Colon (tissue), 2 donors: ENCODE measurements around the gene TEP1.
A peak's percentile ranks its signal among the peaks of the same experiment; 100 is the strongest.
"Not testable (repeated sequence)": the region's sequence is repeated elsewhere in the genome, so short reads cannot be mapped to it uniquely, and the experiment has no call there.

Experiments used
- FAIRE-seq: peaks from 2 replicates; lab custom pipeline; 2012; peaks lifted over from hg19 to GRCh38; lab: Jason Lieb, UNC
- donor health status: control.
- donor health status: control.

The TEP1 gene

DNA sequence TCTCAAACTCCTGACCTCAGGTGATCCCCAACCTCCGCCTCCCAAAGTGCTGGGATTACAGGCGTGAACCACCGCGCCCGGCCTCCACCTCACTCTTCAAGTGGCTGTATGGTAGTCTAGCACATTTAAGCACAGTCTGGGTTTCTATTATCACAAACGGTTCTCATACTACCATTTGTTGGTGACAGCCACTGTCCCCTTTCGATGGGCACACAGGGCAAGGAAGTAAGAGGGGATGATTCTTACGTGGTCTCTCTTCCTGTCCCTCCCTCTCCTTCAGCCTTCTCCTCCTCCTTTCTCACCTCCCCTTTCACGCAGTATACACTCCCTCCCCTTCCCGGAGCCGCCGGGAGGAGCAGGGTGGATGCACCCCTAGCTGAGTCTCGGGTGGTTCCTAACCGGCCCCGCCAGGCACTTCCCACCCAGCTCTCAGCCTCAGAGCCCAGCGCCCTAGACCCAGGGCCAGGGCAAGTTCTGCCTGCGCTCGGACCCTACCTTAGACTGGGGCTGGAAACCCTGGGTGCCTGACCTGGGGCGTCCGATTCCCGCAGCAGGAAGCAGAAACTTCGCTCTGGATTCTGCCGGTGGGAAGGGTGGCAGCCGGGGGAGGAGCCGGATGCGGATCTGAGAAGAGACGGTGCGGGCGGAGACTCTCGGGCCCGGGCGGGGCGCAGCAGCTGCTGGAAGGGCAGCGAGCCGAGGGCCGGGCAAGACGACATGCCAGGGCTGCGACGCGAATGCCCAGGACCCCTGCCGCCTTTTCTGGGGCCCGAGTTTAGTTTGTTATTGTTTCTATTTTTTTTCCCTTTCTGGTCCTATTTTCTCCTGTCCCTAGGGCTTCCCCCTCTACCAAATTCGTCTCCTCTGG is at the start of gene TEP1:
Gene TEP1 (minus strand): TSS at position 626 of the 868 bp plus-strand sequence. CDS start 5,062 bp downstream, outside the sequence.
- FAIRE-seq, result no peak

DNA sequence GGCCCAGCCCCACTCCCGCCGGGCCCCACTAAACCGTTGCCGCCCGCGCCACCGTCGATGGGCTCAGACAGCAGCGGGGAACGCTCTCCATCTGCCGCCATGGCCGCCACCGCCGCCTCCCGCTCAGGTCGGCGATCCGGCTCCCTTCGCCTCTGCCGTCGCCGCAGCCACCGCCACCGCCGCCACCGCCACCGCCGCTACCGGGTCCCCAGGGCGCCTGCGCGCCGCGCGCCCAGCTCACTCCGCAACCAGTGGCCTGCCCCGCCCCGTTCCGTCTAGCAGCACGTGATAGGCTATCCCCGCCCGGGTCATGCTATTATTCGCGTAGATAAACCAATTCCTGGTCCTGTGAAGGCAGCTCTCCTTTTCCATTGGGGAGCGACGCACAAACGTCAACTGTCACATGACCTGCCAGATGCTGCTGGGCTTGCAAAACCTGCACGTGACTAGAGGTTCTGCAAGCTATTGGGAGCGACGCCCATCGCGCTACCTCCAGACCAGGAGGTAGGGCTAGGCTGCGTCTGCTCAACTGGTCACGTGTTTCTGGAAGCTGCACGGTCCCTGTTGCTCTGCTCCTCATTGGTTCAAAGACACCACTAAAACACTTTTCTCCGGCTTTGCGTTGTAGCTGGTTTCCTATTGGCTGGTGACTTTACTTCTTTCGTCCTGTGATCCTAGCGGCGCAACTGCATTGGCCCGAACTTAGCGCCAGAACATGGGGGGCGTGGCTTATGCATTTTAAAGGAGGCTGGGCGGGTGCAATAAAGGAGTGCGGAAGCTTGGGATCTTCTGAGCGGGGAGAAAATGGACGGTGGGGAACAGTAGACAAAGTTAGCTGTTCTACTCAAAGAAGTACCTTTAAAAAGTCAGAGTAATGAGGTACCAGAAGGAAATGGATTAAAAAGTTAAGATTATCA is 48.2 kb upstream of the TEP1 start, which contains the start of gene PIP4P1:
Gene PIP4P1 (minus strand): TSS at position 210 of the 917 bp plus-strand sequence. CDS start 109 bp downstream, at position 101.
- FAIRE-seq, result peak; percentile 94

DNA sequence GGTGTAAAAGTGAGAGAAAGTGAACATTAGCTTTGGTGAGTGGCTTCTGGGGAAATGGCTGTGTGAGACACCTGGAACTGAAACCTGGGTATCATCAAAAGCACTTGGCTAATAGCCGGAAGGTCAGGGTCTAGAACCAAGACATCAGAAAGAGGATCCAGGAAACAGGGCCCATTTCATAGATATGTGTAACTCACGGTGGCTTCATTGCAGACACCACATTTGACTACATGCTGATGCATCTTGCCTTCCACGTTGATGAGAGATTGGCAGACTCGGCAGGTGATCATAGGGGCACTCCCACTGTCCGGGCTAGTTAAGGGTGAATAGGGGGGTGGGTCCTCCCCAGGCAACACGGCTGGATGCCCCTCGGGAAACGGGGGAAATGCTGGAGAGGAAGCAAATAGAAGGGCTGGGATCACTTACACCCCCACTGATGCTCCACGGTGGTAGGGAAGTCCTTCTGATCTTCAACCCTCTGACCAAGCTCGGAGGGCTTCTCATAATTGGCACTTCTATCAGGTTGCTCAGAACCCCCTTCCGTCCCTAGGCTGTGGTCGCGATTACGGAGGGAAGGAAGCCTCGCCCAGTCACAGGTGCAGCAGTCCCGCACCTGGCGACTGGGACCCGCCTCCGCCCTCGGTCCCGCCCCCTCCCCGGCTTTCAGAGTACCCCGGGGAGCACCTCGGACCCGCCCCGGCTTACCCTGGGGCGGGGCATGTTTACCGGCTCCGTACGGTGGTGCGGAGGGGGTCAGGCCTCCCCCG is 47.3 kb upstream of the TEP1 start:
- no peak for FAIRE-seq

DNA sequence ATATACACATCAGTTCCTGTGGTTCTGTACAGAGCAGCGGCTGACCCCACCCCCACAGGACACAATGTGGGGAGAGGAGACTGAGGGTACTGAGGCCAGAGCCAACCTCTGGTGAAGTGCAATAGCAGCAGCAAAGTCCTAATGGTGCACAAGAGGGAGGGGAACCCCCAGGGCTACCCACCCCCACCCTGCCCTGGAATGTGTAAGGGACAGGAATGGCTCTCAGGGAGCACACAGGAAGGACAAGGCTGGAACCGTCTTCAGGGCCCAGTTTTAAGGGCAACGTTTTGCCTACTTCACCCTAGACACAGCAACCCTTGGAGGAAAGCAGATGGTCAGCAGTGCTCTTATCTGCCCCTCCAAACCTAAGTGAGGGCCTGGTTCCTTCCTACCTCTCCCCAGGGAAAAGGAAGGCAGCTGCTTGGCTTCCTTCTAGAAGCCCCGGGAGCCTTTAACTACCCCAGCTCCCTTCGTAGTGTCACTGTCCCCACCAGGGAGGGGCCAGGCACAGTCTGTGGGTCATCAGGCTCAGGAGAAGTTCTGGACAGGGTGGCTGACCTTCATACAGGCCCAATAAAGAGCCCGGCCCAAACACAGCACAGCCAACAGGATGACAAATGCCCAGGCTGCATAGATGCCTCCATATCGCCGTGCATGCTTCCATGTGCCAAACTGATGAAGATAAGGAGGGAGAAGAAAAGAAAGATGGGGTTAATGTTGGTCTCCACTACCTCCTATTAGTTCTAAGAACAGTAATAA is 44.9 kb upstream of the TEP1 start:
- FAIRE-seq, result no peak

DNA sequence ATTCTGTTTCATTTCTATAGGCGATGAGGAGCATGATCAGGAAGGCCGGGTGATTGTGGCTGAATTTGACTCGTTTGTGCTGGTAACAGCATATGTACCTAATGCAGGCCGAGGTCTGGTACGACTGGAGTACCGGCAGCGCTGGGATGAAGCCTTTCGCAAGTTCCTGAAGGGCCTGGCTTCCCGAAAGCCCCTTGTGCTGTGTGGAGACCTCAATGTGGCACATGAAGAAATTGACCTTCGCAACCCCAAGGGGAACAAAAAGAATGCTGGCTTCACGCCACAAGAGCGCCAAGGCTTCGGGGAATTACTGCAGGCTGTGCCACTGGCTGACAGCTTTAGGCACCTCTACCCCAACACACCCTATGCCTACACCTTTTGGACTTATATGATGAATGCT is 43.7 kb upstream of the TEP1 start:
- no peak for FAIRE-seq

DNA sequence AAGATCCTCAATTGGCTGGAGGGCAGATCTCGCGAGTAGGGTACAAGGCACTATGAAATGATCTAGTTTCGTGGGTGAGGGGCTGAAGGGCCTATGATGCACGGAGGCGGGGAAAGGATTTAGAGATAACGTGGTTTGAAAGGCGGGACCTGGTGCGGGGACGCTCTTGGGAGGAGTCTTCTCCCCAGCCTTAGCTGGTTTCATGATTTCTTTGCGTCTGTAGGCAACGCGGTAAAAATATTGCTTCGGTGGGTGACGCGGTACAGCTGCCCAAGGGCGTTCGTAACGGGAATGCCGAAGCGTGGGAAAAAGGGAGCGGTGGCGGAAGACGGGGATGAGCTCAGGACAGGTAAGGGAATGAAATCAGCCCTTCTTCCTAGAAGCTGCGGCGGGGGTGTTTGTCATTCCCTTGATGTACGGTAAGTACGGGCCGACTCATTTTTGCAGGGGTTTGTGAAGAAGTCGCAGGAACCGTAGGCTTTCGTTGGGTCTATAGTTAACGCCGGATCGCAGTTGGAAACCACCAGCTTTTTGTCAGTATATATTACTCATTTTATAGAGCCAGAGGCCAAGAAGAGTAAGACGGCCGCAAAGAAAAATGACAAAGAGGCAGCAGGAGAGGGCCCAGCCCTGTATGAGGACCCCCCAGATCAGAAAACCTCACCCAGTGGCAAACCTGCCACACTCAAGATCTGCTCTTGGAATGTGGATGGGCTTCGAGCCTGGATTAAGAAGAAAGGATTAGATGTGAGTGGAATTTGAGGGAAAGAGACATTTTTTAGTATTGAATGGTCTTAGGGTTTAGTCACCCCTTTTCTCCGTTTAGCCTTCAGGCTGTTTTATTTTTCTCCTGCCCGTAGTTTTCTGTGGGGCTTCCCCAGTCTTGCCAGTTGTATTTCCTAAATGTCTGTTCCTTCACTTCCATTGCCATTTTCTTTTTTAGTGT is 42.3 kb upstream of the TEP1 start:
- FAIRE-seq, result no peak

DNA sequence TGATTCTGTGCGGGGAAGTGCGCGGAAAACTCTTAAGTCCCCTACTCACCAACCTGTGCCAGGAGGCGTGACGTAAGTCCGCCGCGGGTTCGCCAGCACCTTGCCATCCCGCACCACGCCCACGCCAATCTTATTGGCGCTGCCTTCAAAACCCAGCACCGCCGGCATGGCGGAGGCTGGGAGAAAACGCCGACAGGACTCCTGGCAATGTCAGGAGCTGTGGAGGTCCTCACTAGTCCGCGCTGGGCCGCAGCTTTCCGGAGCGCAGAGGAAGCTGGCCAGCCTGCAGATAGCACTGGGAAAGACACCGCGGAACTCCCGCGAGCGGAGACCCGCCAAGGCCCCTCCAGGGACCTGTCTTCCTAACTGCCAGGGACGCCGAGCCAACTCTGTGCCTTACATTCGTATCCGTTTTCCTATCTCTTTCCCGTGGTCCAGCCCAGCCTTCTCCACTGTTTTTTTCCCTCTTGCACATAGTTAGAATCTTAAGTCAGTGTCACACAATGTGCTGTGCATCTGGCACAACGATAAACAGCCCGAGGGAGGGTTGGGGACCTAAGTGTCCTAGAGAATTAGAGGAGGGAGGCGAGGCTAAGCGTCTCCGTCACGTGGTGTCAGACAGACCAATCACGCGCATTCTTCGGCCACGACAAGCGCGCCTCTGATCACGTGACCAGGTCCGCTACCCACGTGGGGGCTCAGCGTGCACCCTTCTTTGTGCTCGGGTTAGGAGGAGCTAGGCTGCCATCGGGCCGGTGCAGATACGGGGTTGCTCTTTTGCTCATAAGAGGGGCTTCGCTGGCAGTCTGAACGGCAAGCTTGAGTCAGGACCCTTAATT is 41.4 kb upstream of the TEP1 start, which contains the start of the genes APEX1 and OSGEP:
Gene APEX1 (plus strand): TSS at position 711 of the 839 bp plus-strand sequence. CDS start 420 bp downstream, outside the sequence.
Gene OSGEP (minus strand): TSS at position 297 of the 839 bp plus-strand sequence. CDS start 129 bp downstream, at position 168.
- peak; percentile 53 for FAIRE-seq

DNA sequence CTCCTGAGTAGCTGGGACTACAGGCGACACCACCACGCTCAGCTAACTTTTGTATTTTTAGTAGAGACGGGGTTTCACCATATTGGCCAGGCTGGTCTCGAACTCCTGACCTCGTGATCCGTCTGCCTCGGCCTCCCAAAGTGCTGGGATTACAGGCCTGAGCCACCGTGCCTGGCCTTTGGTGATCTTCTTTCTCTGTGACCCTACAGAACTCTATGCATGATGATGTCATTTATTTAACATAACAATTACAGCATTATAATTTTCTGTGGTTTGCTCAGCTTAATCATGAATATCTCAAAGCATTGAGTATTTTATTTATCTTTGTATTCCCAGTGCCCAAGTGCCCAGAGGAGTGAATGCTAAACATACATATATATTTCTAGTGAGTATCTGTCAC is 39.5 kb upstream of the TEP1 start:
- FAIRE-seq, result not testable (repeated sequence)

DNA sequence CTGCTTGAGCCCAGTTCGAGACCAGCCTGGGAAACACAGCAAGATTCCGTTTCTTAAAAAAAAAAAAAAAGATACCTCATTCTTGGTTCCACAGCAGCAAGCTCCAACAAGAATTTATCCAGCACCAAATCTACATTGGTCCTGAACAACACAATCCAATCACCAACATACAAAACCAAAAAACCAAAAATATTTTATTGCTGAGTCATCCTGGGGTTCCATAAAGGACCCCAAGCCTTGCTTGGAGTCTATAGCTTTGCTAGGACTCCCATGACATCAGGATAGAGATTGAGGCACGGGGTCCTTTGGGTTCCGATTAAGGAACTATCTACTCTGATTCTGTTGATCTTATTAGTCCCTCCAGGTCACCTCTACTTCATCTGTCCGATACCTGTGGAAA is 33.6 kb upstream of the TEP1 start:
- FAIRE-seq, result no peak

DNA sequence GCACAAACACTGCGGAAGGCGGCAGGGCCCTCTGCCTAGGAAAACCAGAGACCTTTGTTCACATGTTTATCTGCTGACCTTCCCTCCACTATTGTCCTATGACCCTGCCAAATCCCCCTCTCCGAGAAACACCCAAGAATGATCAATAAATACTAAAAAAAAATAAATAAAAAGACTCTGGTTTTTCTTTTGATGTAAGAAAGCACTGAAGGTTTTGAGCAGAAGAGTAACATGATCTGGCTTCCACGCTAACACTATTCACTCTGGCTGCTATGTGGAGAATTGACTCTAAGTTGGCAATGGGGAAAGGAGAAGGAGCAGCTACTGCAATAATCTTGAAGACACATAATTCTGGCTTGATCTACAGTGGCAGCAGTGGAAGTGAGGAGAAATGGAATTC is 30.3 kb upstream of the TEP1 start:
- FAIRE-seq, result not testable (repeated sequence)

DNA sequence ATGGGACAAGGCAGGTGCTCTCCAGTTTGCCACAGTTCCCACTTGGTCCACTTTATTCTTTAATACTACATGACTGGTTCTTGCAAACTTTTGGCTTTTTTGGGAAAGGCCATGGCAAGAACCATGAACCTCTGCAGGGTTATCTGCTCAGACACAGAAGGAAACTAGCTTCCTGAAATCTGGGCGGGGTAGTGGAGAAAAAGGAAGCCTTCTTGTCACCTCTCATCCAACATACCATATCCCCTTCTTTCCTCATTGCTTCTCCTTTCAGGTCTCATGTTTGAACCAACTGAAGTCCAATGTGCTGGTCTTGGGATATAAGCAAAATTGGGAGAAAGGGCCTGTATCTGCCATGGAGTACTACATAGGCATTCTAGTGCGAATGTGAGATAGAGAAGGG is 28.2 kb upstream of the TEP1 start:
- no peak for FAIRE-seq

DNA sequence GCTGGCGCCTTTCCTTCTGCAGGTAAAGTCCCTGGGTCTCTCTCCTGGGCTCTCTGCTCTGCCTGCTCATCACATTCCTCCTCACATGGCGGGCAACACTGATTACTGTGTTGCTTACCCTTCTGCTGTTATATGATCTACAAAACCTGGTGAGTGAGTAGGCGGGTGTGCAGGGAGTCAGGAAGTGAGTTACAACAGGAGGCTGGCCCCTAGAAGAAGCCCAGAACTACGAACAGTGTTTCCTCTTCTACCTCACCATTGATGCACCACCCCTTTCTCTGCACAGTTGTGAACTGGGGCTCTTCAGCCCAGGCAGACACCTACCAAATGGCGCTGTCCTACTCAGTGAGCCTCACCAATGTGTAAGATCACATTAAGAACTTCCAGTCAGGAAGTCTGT is 27.6 kb upstream of the TEP1 start:
- no peak for FAIRE-seq

DNA sequence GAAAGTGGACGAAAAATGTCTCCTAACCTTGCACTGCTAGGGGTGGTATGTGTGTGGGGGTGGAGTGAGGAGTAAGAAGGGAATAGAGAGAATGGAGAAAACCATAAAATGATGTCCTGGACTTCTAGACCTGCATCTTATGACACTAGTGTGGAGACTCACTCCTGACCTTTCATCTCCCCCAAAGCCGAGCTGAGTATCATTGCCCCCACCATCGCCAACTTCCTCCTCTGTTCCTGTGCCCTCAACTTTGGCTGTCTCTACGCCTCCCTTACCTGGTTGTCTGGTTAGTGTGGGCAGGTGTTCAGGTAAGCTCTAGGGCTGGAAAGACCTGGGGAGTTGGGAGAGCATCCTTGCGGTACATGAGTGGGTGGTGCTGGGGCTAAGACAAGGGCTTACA is 27.2 kb upstream of the TEP1 start:
- FAIRE-seq, result no peak

DNA sequence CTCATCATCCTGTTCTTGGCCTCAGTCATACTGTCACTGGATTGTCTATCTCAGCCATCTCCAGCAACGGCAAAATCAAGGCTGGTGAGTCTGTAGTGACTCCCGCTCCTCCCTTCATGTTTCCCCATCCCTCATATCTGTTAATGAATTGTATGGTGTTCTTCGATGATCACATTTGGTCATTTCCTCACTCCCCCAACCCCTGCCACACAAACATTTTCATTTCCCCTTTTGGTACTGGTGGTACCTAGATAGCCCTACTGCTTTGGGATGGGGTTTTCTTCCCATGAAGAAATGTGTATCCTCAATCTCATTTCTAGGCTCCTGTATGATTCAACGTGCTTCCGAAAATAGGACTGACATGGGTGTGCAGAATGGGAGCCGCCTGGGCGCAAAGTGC is 25.4 kb upstream of the TEP1 start:
- FAIRE-seq, result no peak

DNA sequence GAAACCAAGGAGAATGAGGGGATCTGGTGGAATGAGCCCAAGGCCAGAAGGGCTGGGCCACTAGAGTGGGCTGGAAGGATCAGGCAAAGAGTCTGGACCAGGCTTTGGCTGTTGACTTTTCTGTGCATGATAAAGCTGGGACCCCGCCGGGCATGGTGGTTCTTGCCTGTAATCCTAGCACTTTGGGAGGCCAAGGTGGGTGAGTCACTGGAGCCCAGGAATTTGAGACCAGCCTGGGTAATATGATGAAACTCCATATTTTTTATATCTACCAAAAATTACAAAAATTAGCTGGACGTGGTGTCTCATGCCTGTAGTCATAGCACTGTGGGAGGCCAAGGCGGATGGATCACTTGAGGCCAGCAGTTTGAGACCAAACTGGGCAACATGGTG is 23.1 kb upstream of the TEP1 start:
- FAIRE-seq, result no peak

DNA sequence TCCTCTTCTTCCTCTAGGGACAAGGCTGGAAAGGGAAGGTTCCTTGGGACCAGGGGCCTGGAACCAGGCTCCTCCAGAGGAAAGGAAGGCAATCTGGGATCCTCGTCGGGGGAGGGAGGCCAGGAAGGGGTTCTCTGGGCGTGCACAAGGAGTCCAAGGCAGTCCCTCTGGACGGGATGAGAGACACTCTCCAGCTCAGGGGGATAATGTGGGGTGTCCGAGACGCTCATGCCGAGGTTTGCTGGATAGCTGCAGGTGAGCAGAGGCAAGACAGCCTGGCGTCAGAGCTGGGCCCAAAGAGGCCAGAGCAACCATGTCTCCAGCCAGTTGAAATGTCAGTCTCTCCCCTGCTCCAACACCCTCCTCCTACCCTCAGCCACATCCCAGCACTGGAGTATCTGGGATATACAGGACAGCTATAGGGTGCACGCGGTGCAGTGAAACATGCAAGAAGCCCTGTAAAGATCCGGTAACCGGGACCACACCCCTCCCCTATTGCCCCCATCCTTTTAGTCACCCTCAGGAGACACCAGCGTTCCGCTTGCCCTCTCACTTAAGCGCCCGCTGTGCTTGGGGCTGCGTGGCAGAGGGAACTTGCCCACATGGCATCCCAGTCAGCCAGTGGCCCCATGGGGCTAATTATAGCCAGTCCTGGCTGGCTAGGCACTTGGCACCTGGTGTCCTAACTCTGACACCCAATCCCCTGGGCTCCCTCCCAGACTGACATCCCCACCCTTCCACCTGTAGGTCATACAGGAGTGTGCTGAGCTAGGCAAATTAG is 22.5 kb upstream of the TEP1 start, which contains the start of gene KLHL33:
Gene KLHL33 (minus strand): TSS at position 585 of the 781 bp plus-strand sequence. CDS start 355 bp downstream, at position 230.
- FAIRE-seq, result no peak

DNA sequence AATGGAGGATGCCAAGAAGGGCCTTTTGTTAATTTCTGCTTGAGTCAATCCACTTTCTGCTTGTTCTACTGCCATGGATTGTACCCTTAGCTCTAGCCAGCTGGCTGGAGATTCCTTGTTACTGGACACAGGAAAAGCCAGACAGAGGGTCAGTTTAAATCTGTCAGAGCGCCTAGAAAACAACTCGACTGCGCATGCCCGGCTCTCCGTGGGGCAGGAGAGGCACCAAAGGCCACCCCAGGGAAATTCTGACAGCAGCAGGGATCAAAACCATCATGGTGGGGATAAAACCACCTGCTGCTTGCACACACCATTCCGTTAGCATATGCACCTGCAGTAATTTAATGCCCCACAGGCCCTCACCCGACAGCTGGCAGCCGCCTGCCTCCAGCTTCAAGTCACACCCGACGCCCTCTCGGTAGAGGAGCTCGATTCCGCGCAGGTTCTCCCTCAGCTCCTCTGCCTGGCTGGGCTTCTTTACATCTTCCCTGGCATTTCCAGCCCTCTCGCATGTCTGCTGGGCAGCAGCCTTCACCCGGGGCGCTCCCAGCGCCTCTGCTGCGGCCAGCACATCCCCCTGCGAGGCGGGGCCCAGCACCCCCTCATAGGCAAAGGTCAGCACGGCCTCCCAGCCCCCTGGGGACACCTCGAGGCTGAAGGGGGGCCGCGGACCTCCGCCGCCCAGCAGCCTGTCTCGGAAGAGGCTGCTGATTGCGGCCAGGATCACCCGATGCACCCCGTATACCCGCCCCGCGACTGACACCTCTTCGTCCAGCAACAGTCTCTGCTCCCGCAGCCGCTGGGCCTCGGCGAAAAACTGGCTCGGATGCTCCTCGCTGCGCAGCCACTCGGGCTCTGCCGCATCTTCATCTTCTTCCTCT is 21.6 kb upstream of the TEP1 start:
- no peak for FAIRE-seq
